IMR-90 (cell line): ENCODE results near the gene ZFPL1. TPM values are rescaled to one million over a fixed set of nuclear protein-coding genes. Genes with fewer than 3 reads are reported as not detected.

Source experiments
- ATAC-seq: fragments of 200-7000 bp; cut with Tn5 transposase; 2 replicates; pipeline ENCODE4 v1.9.1; 2020; ENCODE audit warnings: low read depth, mild to moderate bottlenecking, moderate library complexity
- BruUV-seq: library from RNA; stranded (reverse); fragments of 400-500 nt; replicated peaks from 2 replicates; lab custom pipeline; 2021; lab: Mats Ljungman, UMichigan
- CTCF ChIA-PET: fragments of 300-600 bp; formaldehyde crosslinking; extraction: SDS; loops from one replicate; lab custom pipeline; 2021; ENCODE audit warnings: antibody characterized with exemption; lab: Yijun Ruan, JAX
- POLR2A ChIA-PET: fragments of 300-600 bp; sonication (Branson Sonifier 250); formaldehyde crosslinking; loops from one replicate; lab custom pipeline; 2022; ENCODE audit warnings: antibody characterized with exemption; ENCODE audit not compliant: unreplicated experiment; lab: Charles Lee
- DNase-seq: peaks from one replicate; pipeline ENCODE4 v3.0.0; 2013
- H2AFZ ChIP-seq: replicated peaks from 2 replicates; pipeline ENCODE3; 2013; ENCODE audit warnings: low read length, mild to moderate bottlenecking; ENCODE audit not compliant: poor library complexity
- H2AK5ac ChIP-seq: 2 replicates; pipeline ENCODE4 v1.6.1; 2013; ENCODE audit warnings: low read depth, low read length, inconsistent platforms
- H2AK9ac ChIP-seq: replicated peaks from 2 replicates; pipeline ENCODE3; 2013; ENCODE audit warnings: mild to moderate bottlenecking, low read depth, low read length, moderate library complexity; ENCODE audit not compliant: poor library complexity
- H2BK120ac ChIP-seq: 2 replicates; pipeline ENCODE4 v1.6.1; 2013; ENCODE audit warnings: low read depth, low read length, inconsistent platforms
- H2BK15ac ChIP-seq: 3 replicates; pipeline ENCODE4 v1.6.1; 2013; ENCODE audit warnings: low read depth, low read length, inconsistent platforms
- H2BK20ac ChIP-seq: 2 replicates; pipeline ENCODE4 v1.6.1; 2013; ENCODE audit warnings: low read depth, mild to moderate bottlenecking, inconsistent platforms, low read length, moderate library complexity
- H2BK5ac ChIP-seq: 2 replicates; pipeline ENCODE4 v1.6.1; 2013; ENCODE audit warnings: mild to moderate bottlenecking, low read depth, low read length, inconsistent platforms; ENCODE audit not compliant: poor library complexity, severe bottlenecking
- H3K14ac ChIP-seq: replicated peaks from 2 replicates; pipeline ENCODE4 v1.6.1; 2013; ENCODE audit warnings: low read depth, low read length, inconsistent platforms
- H3K18ac ChIP-seq: 2 replicates; pipeline ENCODE4 v1.6.1; 2013; ENCODE audit warnings: low read depth, low read length, control low read depth
- H3K23ac ChIP-seq: 2 replicates; pipeline ENCODE4 v1.6.1; 2013; ENCODE audit warnings: low read depth, low read length, inconsistent platforms
- H3K27ac ChIP-seq: 2 replicates; pipeline ENCODE4 v1.5.1; 2013; ENCODE audit warnings: mild to moderate bottlenecking, control low read depth, low read length; ENCODE audit not compliant: insufficient read depth
- H3K27me3 ChIP-seq: 2 replicates; pipeline ENCODE4 v1.6.1; 2013; ENCODE audit warnings: low read length; ENCODE audit not compliant: control insufficient read depth, insufficient read depth
- H3K36me3 ChIP-seq: 2 replicates; pipeline ENCODE4 v1.6.1; 2013; ENCODE audit warnings: low read length, mixed read lengths; ENCODE audit not compliant: control insufficient read depth, insufficient read depth
- H3K4ac ChIP-seq: 2 replicates; pipeline ENCODE4 v1.6.1; 2013; ENCODE audit warnings: low read depth, low read length, inconsistent platforms
- H3K4me1 ChIP-seq: 2 replicates; pipeline ENCODE4 v1.6.1; 2013; ENCODE audit warnings: low read length, mixed read lengths; ENCODE audit not compliant: control insufficient read depth, insufficient read depth
- H3K4me2 ChIP-seq: 2 replicates; pipeline ENCODE4 v1.6.1; 2013; ENCODE audit warnings: low read depth, mild to moderate bottlenecking, control low read depth, low read length, moderate library complexity
- H3K4me3 ChIP-seq: 2 replicates; pipeline ENCODE4 v1.5.1; 2013; ENCODE audit warnings: low read depth, mild to moderate bottlenecking, control low read depth, low read length, moderate library complexity; ENCODE audit not compliant: insufficient read depth
- H3K56ac ChIP-seq: 2 replicates; pipeline ENCODE4 v1.6.1; 2013; ENCODE audit warnings: low read length, inconsistent platforms; ENCODE audit not compliant: insufficient read depth; ENCODE audit errors: extremely low read depth
- H3K79me1 ChIP-seq, 2 experiments: 2 replicates each; pipeline ENCODE4 v1.6.1; 2013; ENCODE audit warnings: low read length in 2 of 2, inconsistent platforms in 1 of 2, low read depth in 1 of 2
- H3K9ac ChIP-seq: 2 replicates; pipeline ENCODE4 v1.6.1; 2013; ENCODE audit warnings: low read depth, low read length, control low read depth
- H3K9me1 ChIP-seq: 2 replicates; pipeline ENCODE4 v1.6.1; 2013; ENCODE audit warnings: low read length, inconsistent platforms; ENCODE audit not compliant: insufficient read depth
- H3K9me3 ChIP-seq: 2 replicates; pipeline ENCODE4 v1.6.1; 2013; ENCODE audit warnings: low read length; ENCODE audit not compliant: control insufficient read depth, insufficient read depth
- H4K20me1 ChIP-seq: 2 replicates; pipeline ENCODE4 v1.6.1; 2013; ENCODE audit warnings: low read length, inconsistent platforms; ENCODE audit not compliant: insufficient read depth
- H4K5ac ChIP-seq: 2 replicates; pipeline ENCODE4 v1.6.1; 2013; ENCODE audit warnings: mild to moderate bottlenecking, low read depth, low read length, control low read depth
- H4K8ac ChIP-seq, 2 experiments: 2 replicates each; pipeline ENCODE4 v1.6.1; 2013; ENCODE audit warnings: low read depth in 2 of 2, low read length in 2 of 2, control low read depth in 1 of 2, inconsistent platforms in 1 of 2
- H4K91ac ChIP-seq: 2 replicates; pipeline ENCODE4 v1.6.1; 2013; ENCODE audit warnings: low read depth, low read length, inconsistent platforms; ENCODE audit not compliant: insufficient read depth
- BHLHE40 ChIP-seq: fragments of 150-350 bp; IDR thresholded peaks from 2 replicates; pipeline ENCODE4 v1.6.1; 2016; ENCODE audit warnings: mild to moderate bottlenecking, low read depth, low read length
- CEBPB ChIP-seq: IDR thresholded peaks from 2 replicates; pipeline ENCODE4 v1.6.1; 2012; ENCODE audit warnings: low read depth, low read length, improper control_type of control experiment
- CHD1 ChIP-seq: IDR thresholded peaks from 2 replicates; pipeline ENCODE4 v1.6.1; 2012; ENCODE audit warnings: low read depth, low read length, improper control_type of control experiment
- ELK1 ChIP-seq: fragments of 150-350 bp; IDR thresholded peaks from 2 replicates; pipeline ENCODE4 v1.6.1; 2016; ENCODE audit warnings: low read depth, mild to moderate bottlenecking, low read length, moderate library complexity, borderline replicate concordance
- FOS ChIP-seq: fragments of 150-350 bp; IDR thresholded peaks from 2 replicates; pipeline ENCODE4 v1.6.1; 2016; ENCODE audit warnings: low read depth, low read length
- MAFK ChIP-seq: IDR thresholded peaks from 2 replicates; pipeline ENCODE4 v1.6.1; 2012; ENCODE audit warnings: low read depth, low read length, improper control_type of control experiment
- MAZ ChIP-seq: IDR thresholded peaks from 2 replicates; pipeline ENCODE4 v1.6.1; 2012; ENCODE audit warnings: low read depth, mild to moderate bottlenecking, low read length, improper control_type of control experiment, moderate library complexity, borderline replicate concordance
- NFE2L2 ChIP-seq: fragments of 150-350 bp; IDR thresholded peaks from 2 replicates; pipeline ENCODE4 v1.6.1; 2016; ENCODE audit warnings: low read depth, mild to moderate bottlenecking, low read length
- POLR2A ChIP-seq: IDR thresholded peaks from 2 replicates; pipeline ENCODE4 v1.6.1; 2012; ENCODE audit warnings: mild to moderate bottlenecking, low read depth, low read length
- RAD21 ChIP-seq: IDR thresholded peaks from 2 replicates; pipeline ENCODE4 v1.6.1; 2012; ENCODE audit warnings: low read length, improper control_type of control experiment
- RCOR1 ChIP-seq: IDR thresholded peaks from 2 replicates; pipeline ENCODE4 v1.6.1; 2012; ENCODE audit warnings: mild to moderate bottlenecking, low read length, improper control_type of control experiment; ENCODE audit not compliant: insufficient replicate concordance
- SMC3 ChIP-seq: fragments of 150-350 bp; IDR thresholded peaks from 2 replicates; pipeline ENCODE4 v1.6.1; 2016; ENCODE audit warnings: low read depth, mild to moderate bottlenecking, antibody characterized with exemption, low read length, moderate library complexity
- WGBS, 2 experiments: methylation state at CpG; one replicate each; pipeline versions ENCODE4 v1.1.5 to v1.1.7; 2013; ENCODE audit warnings: missing lambda C conversion rate in 2 of 2; ENCODE audit not compliant: insufficient read length in 1 of 2; ENCODE audit errors: extremely low coverage in 2 of 2; 5-methylcytosine and 5-hydroxymethylcytosine counted together
- dilution Hi-C: fragments of 300-500 bp; cut with HindIII; formaldehyde crosslinking; loops from one replicate; pipeline ENCODE4 v1.14.3; 2018; ENCODE audit warnings: low sequenced_read_pairs; ENCODE audit not compliant: unreplicated experiment
- in situ Hi-C: fragments of 300-500 bp; cut with MboI; formaldehyde crosslinking; loops from 3 replicates; pipeline ENCODE4 v1.14.3; 2019; ENCODE audit warnings: low sequenced_read_pairs, inconsistent platforms, mixed read lengths
- intact Hi-C: fragments of 100-400 bp; cut with micrococcal nuclease; formaldehyde crosslinking; loops from 2 replicates; pipeline ENCODE4 v1.10.0; 2022
- polyA plus RNA-seq, 3 experiments: library from polyadenylated mRNA; depleted of rRNA; stranded (reverse); fragments of >200 nt; gene quantifications; 2 replicates each; pipeline ENCODE4 v1.2.3, GENCODE V29; 2012; ENCODE audit warnings: low replicate concordance in 1 of 3
- total RNA-seq: library from RNA; depleted of rRNA; stranded (reverse); fragments of >200 nt; gene quantifications from 2 replicates; pipeline ENCODE4 v1.2.3, GENCODE V29; 2012
- TF ChIP-seq, protein P1 (sequence below): conservative IDR thresholded peaks from 2 replicates; pipeline ENCODE4 v1.5.1; 2012; ENCODE audit warnings: mild to moderate bottlenecking, low read depth, low read length, improper control_type of control experiment

Gene ZFPL1
- total and polyA plus RNA-seq, 2 of the 4 experiments (the other 2 are of a cell fraction), result 24.0 to 67.5 TPM

DNA sequence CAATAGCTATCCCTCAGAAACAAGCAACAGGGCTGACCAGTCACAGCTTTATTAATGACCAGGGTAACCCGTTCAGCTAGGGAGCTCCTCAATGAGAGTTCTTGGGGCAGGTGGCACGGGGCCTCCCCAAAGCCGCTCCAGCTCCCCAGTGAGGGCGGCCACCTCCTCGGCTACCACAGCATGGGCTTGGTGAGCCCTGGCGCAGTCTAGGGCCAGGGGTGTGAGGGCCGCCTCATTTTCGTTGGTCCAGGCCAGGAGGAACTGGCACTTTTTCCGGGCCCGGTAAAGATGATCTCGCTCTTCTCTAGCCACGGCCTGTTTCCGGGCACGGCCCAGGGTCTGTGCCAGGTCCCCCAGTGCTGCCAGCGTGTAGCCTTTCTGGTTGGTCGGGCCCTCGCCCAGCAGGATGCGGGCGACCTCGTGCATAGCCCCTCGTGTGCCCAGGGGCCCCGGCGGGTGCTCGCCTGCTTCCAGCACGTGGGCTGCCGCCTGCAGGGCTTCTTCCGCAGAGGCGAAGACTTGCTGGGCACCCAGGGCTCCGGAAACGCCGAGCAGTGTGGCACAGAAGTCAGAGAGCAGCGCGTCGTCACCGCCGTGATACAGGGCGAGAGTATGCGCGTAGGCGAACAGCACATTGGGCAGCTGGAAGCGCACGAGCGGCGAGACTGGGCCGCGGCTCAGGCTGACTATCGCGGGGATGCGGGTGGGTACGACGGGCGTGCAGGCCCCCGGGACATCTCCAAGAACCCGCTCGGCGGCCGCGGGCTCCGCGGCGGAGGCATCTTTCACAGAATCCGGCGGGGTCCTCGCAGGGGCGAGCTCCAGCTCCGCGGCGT lies 32.6 kb downstream of the ZFPL1 start:
- Histone ChIP-seq H3K23ac (no peak overlapping the region), H2BK5ac (peak overlapping the region; percentile 19), H3K9ac (peak overlapping the region; percentile 61), H3K4ac (peak overlapping the region; percentile 86), H3K9me3 (no peaks in the 10 kb centered on the region), H3K9me1 (0 out of 2 replicates have a peak, but pooled peaks cover 2% of the 10 kb centered on the region), H2BK15ac (no peak overlapping the region), H3K14ac (no peak overlapping the region), H3K18ac (no peak overlapping the region), H3K4me3 (peak overlapping the region; percentile 69), H4K20me1 (0 out of 2 replicates have a peak, but pooled peaks cover under 1% of the 10 kb centered on the region), H3K4me2 (peak overlapping the region; percentile 63), H3K56ac (no peak overlapping the region), H4K5ac (peak overlapping the region; percentile 49), H2BK20ac (no peak overlapping the region), H3K27me3 (no peaks in the 10 kb centered on the region), H3K36me3 (peaks cover 19% of the 10 kb centered on the region), H4K8ac (peak overlapping the region; percentile 37 to 99; a peak in 3 of 4 replicates), H3K79me1 (peaks cover 17 to 45% of the 10 kb centered on the region in 2 experiments), H3K4me1 (peaks cover 14% of the 10 kb centered on the region), H4K91ac (no peak overlapping the region), H2AK5ac (peak overlapping the region; percentile 48), H2AFZ (peak overlapping the region; percentile 95), H3K27ac (peak overlapping the region; percentile 47), H2BK120ac (no peak overlapping the region), H2AK9ac (peak overlapping the region; percentile 93)
- in situ Hi-C loops, result no loop called here
- WGBS, 2 experiments, result 16% methylated on average over 51 of the region's 68 CpGs; no CpG with 5 or more reads in 1 of the 2 experiments
- ATAC-seq, result peak; percentile 8
- POLR2A ChIA-PET, result interaction anchor here (1.6 kb wide), 1 partner anchor 65 kb away, joined by 5 read pairs; the partner anchor contains the start of gene CAPN1
- peak; percentile 72 for DNase-seq
- dilution Hi-C loops, result no loop called here
- no TSS peak for BruUV-seq
- CTCF ChIA-PET, result no interaction called here
- intact Hi-C loops, result loop anchor here (2.0 kb wide), 1 partner anchor 104 kb away; no protein-coding TSS in a partner anchor
- TF ChIP-seq, protein P1, sequence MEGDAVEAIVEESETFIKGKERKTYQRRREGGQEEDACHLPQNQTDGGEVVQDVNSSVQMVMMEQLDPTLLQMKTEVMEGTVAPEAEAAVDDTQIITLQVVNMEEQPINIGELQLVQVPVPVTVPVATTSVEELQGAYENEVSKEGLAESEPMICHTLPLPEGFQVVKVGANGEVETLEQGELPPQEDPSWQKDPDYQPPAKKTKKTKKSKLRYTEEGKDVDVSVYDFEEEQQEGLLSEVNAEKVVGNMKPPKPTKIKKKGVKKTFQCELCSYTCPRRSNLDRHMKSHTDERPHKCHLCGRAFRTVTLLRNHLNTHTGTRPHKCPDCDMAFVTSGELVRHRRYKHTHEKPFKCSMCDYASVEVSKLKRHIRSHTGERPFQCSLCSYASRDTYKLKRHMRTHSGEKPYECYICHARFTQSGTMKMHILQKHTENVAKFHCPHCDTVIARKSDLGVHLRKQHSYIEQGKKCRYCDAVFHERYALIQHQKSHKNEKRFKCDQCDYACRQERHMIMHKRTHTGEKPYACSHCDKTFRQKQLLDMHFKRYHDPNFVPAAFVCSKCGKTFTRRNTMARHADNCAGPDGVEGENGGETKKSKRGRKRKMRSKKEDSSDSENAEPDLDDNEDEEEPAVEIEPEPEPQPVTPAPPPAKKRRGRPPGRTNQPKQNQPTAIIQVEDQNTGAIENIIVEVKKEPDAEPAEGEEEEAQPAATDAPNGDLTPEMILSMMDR, result no peak
- TF ChIP-seq NFE2L2, result no peak
- TF ChIP-seq FOS, result no peak
- TF ChIP-seq SMC3, result no peak
- no peak for TF ChIP-seq ELK1
- TF ChIP-seq CHD1, result no peak
- TF ChIP-seq CEBPB, result no peak
- TF ChIP-seq MAZ, result 0 out of 2 replicates have a peak, but pooled peaks have one; percentile 23
- TF ChIP-seq RAD21, result no peak
- TF ChIP-seq RCOR1, result no peak
- peak; percentile 86 for TF ChIP-seq BHLHE40
- no peak; the same call in none of the 2 replicates for TF ChIP-seq POLR2A
- TF ChIP-seq MAFK, result no peak
